Body of pancreas (tissue), 4 donors: ENCODE data around the gene CHSY3.

Experiments
- CTCF ChIP-seq, 7 experiments: fragments of 450-650 bp in 4 of 7; fragments of 200-600 bp in 3 of 7; sonication (generic) in 3 of 7; IDR thresholded peaks; one replicate each; pipeline ENCODE4 v1.5.1; 2016 to 2019; ENCODE audit warnings: antibody characterized with exemption in 7 of 7
- POLR2A ChIP-seq, 3 donors: fragments of 450-650 bp; IDR thresholded peaks; one replicate each; pipeline ENCODE4 v1.6.1; 2016; ENCODE audit warnings: antibody characterized with exemption in 3 of 3, mild to moderate bottlenecking in 2 of 3

GRCh38 chr5:129884322-129884721 lies 19.9 kb upstream of the CHSY3 start:
- TF ChIP-seq CTCF (IDR thresholded peaks at IDR 0.05) (no peak), POLR2A (IDR thresholded peaks at IDR 0.05) (no peak)
